CD4-positive, alpha-beta T cell treated with Interleukin-6 for 4 hours (primary cell): ENCODE data around the gene EGR4.

Experiments
- DNase-seq: peaks from one replicate; pipeline ENCODE4 v3.0.0-alpha.2; 2020; ENCODE audit warnings: mixed read lengths

The EGR4 gene

DNA sequence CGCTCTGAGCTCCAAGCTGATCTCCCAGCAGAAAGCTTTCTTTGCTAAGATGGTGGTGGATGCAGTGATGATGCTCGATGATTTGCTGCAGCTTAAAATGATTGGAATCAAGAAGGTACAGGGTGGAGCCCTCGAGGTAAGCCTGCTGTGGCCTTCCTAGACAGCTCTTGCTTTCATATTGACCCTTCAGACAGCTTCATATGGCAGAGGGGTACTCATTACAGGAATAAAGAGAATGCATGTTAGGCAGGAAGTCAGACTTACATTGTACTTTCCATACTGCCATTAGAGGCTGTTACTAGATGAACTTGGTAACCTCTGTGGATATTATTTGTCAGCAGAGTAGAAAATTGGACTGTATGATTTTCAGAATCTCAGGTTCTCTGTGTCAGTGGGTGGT is 48.8 kb downstream of the EGR4 start:
- no peak for DNase-seq

DNA sequence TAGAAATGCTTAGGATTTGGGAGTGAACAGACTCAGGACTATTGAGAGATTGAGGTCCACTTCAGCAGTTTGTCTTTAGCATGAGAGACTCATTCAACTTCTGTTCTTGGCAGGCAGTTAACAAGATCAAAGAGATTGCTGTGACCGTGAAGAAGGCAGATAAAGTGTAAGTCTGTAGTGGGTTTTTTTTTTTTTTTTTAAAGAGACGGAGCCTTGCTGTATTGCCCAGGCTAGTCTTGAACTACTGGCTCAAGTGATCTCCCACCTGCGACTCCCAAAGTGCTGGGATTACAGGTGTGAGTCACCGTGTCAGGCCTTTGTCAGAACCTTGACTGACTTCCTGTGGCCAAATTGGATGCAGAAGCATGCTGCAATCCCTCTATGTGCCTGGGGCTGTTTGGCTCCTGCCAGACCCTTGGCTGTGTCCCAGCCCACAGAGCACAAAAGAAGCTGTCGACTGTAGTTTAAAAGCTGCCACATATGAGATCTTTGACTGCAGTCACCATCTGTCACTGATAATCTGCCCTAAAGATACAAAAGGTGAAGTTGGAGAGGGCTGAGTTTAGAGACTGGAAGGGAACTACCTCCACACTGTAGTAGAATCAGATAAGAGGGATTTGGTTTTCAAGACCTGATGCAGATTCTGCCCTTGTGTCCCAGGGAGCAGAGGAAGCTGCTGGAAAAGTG is 49.3 kb downstream of the EGR4 start:
- no peak for DNase-seq
